SU-DHL-6 (cell line): ENCODE results near the gene BRINP2.

ENCODE experiments used
- H2AFZ ChIP-seq: fragments of 200-600 bp; sonication (generic); 2 replicates; pipeline ENCODE4 v1.6.1; 2014; ENCODE audit warnings: low read depth, mild to moderate bottlenecking, moderate library complexity, mixed read lengths, antibody characterized with exemption, low read length; ENCODE audit not compliant: severe bottlenecking
- H3F3A ChIP-seq: fragments of 200-600 bp; shearing (Covaris generic); 2 replicates; pipeline ENCODE4 v1.6.0; 2016; ENCODE audit warnings: antibody characterized with exemption, mild to moderate bottlenecking; ENCODE audit not compliant: insufficient read depth
- H3K27ac ChIP-seq: fragments of 200-600 bp; sonication (generic); 2 replicates; pipeline ENCODE4 v1.5.1; 2016; ENCODE audit warnings: low read depth, mild to moderate bottlenecking, low read length, moderate library complexity, mixed read lengths
- H3K27me3 ChIP-seq: fragments of 200-600 bp; sonication (generic), shearing (Covaris generic); 2 replicates; pipeline ENCODE4 v1.6.0; 2014; ENCODE audit warnings: mild to moderate bottlenecking, low read length
- H3K36me3 ChIP-seq: fragments of 200-600 bp; sonication (generic); 2 replicates; pipeline ENCODE4 v1.6.1; 2014; ENCODE audit warnings: mild to moderate bottlenecking, low read length, mixed read lengths
- H3K4me2 ChIP-seq: fragments of 300-600, 200-600 bp; shearing (Covaris generic), sonication (generic); 2 replicates; pipeline ENCODE4 v1.6.0; 2014; ENCODE audit warnings: low read length, low read depth, mild to moderate bottlenecking; ENCODE audit not compliant: poor library complexity, severe bottlenecking
- H3K4me3 ChIP-seq: fragments of 200-600 bp; sonication (generic); 2 replicates; pipeline ENCODE4 v1.5.1; 2014; ENCODE audit warnings: antibody characterized with exemption, low read length, mild to moderate bottlenecking, mixed read lengths; ENCODE audit not compliant: insufficient read depth, poor library complexity, severe bottlenecking
- H3K79me2 ChIP-seq: fragments of 200-600 bp; sonication (generic); 2 replicates; pipeline ENCODE4 v1.6.1; 2014; ENCODE audit warnings: mild to moderate bottlenecking, low read length, moderate library complexity; ENCODE audit not compliant: insufficient read depth
- H3K9ac ChIP-seq: fragments of 200-600 bp; sonication (generic); 2 replicates; pipeline ENCODE4 v1.7.0; 2014; ENCODE audit warnings: mild to moderate bottlenecking, low read length
- H3K9me2 ChIP-seq: fragments of 200-600 bp; sonication (generic); replicated peaks from 2 replicates; pipeline ENCODE4 v1.6.1; 2014; ENCODE audit warnings: low read length; ENCODE audit not compliant: insufficient read depth
- H3K9me3 ChIP-seq: fragments of 200-600 bp; sonication (generic); 2 replicates; pipeline ENCODE4 v1.6.1; 2014; ENCODE audit warnings: low read length, mixed read lengths; ENCODE audit not compliant: insufficient read depth
- H4K20me1 ChIP-seq: fragments of 200-600 bp; sonication (generic); 2 replicates; pipeline ENCODE4 v1.6.1; 2014; ENCODE audit warnings: low read depth, mild to moderate bottlenecking, antibody characterized with exemption, low read length, moderate library complexity, mixed read lengths
- EZH2phosphoT487 ChIP-seq: fragments of 200-600 bp; sonication (generic), shearing (Covaris generic); conservative IDR thresholded peaks from 2 replicates; pipeline ENCODE4 v1.6.1; 2018; ENCODE audit warnings: mild to moderate bottlenecking, antibody characterized with exemption, low read length, moderate library complexity, mixed read lengths
- TF ChIP-seq, protein P1 (sequence below): fragments of 200-600 bp; sonication (generic); IDR thresholded peaks from one replicate; pipeline ENCODE4 v1.5.1; 2017; ENCODE audit warnings: antibody characterized with exemption, mild to moderate bottlenecking, low read length, moderate library complexity; ENCODE audit not compliant: insufficient read depth, poor library complexity, severe bottlenecking

BRINP2 gene

GRCh38 chr1:177235350-177235749 is 64.6 kb downstream of the BRINP2 start:
- Histone ChIP-seq H3K9ac (no peak overlapping the region), H4K20me1 (no peaks in the 10 kb centered on the region), H3F3A (no peaks in the 10 kb centered on the region), H3K9me2 (no peaks in the 10 kb centered on the region), H3K4me3 (no peak overlapping the region), H2AFZ (no peak overlapping the region), H3K9me3 (no peaks in the 10 kb centered on the region), H3K79me2 (no peaks in the 10 kb centered on the region), H3K36me3 (no peaks in the 10 kb centered on the region), H3K4me2 (no peak overlapping the region), H3K27ac (no peak overlapping the region), H3K27me3 (no peaks in the 10 kb centered on the region)
- TF ChIP-seq, protein P1, sequence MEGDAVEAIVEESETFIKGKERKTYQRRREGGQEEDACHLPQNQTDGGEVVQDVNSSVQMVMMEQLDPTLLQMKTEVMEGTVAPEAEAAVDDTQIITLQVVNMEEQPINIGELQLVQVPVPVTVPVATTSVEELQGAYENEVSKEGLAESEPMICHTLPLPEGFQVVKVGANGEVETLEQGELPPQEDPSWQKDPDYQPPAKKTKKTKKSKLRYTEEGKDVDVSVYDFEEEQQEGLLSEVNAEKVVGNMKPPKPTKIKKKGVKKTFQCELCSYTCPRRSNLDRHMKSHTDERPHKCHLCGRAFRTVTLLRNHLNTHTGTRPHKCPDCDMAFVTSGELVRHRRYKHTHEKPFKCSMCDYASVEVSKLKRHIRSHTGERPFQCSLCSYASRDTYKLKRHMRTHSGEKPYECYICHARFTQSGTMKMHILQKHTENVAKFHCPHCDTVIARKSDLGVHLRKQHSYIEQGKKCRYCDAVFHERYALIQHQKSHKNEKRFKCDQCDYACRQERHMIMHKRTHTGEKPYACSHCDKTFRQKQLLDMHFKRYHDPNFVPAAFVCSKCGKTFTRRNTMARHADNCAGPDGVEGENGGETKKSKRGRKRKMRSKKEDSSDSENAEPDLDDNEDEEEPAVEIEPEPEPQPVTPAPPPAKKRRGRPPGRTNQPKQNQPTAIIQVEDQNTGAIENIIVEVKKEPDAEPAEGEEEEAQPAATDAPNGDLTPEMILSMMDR = no peak
- no peak for TF ChIP-seq EZH2phosphoT487

DNA sequence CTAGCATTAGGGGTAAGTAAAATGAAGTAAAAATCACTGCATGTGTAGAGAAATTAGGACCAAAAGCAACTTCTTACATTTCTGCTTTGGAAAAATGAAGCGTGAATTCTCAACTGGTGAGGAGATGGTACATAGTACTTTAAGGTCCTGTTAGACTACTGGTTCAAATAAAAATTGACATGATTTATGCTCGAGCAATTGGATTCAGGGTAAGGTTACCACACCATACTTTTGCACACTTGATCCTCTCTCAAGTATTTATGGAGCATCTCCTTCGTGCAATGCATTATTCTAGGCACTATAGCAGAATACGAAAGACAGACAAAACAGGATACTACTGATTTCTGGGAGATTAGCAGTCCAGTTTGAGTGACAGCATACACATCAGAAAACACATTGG is 66.2 kb downstream of the BRINP2 start:
- Histone ChIP-seq H3K27me3 (no peaks in the 10 kb centered on the region), H3K36me3 (no peaks in the 10 kb centered on the region), H3K4me2 (no peak overlapping the region), H2AFZ (no peak overlapping the region), H3K79me2 (no peaks in the 10 kb centered on the region), H3K9me2 (no peaks in the 10 kb centered on the region), H3K9me3 (no peaks in the 10 kb centered on the region), H3K9ac (no peak overlapping the region), H4K20me1 (no peaks in the 10 kb centered on the region), H3F3A (no peaks in the 10 kb centered on the region), H3K27ac (no peak overlapping the region), H3K4me3 (no peak overlapping the region)
- TF ChIP-seq, protein P1 = no peak
- no peak for TF ChIP-seq EZH2phosphoT487

DNA sequence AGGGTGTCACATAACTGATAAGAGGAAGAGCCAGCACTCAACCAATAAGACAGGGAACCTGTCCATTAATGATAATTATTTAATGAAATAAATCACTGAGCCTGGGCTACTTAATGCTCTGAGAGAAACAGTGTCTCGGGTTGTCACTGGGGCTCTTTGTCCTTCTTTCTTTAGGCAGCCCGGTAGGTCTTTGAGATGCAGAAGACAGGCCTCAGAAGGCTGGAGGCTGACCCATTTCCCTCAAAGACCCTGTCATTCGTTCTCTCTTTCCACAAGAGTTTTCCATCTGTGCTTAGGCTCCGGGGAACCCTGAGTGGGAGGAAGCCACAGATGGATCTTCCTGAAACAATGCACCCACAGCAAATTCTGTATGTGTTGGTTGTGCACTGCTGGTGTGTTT is 68.2 kb downstream of the BRINP2 start:
- Histone ChIP-seq H3K36me3 (no peaks in the 10 kb centered on the region), H3F3A (no peaks in the 10 kb centered on the region), H3K4me2 (no peak overlapping the region), H3K79me2 (no peaks in the 10 kb centered on the region), H3K9ac (no peak overlapping the region), H3K27ac (no peak overlapping the region), H4K20me1 (no peaks in the 10 kb centered on the region), H3K9me2 (no peaks in the 10 kb centered on the region), H2AFZ (no peak overlapping the region), H3K4me3 (no peak overlapping the region), H3K27me3 (no peaks in the 10 kb centered on the region), H3K9me3 (no peaks in the 10 kb centered on the region)
- TF ChIP-seq, protein P1 = no peak
- no peak for TF ChIP-seq EZH2phosphoT487

GRCh38 chr1:177239792-177240191 is 69.0 kb downstream of the BRINP2 start:
- H3K9me3 ChIP-seq = no peaks in the 10 kb centered on the region
- no peaks in the 10 kb centered on the region for H3K9me2 ChIP-seq
- no peaks in the 10 kb centered on the region for H3K27me3 ChIP-seq
- H3K27ac ChIP-seq = no peak overlapping the region
- H3K4me2 ChIP-seq = no peak overlapping the region
- H3K9ac ChIP-seq = no peak overlapping the region
- TF ChIP-seq EZH2phosphoT487 = no peak
- TF ChIP-seq, protein P1 = no peak
- H3K4me3 ChIP-seq = no peak overlapping the region
- no peaks in the 10 kb centered on the region for H4K20me1 ChIP-seq
- H2AFZ ChIP-seq = no peak overlapping the region
- no peaks in the 10 kb centered on the region for H3F3A ChIP-seq
- H3K36me3 ChIP-seq = no peaks in the 10 kb centered on the region
- H3K79me2 ChIP-seq = no peaks in the 10 kb centered on the region
